GM18505 (cell line): ENCODE results near the gene CEP170B.
"Not testable (repeated sequence)": the region's sequence is repeated elsewhere in the genome, so short reads cannot be mapped to it uniquely, and the experiment has no call there.

Experiments used
- ATAC-seq: cut with Tn5 transposase; IDR thresholded peaks from one replicate; pipeline ENCODE4 v1.9.1; 2021; ENCODE audit not compliant: unreplicated experiment
- POLR2A ChIP-seq: IDR thresholded peaks from 4 replicates; pipeline ENCODE4 v1.6.1; 2011; ENCODE audit warnings: borderline replicate concordance; ENCODE audit not compliant: insufficient read depth, insufficient read length; ENCODE audit errors: extremely low read depth

The CEP170B gene

DNA sequence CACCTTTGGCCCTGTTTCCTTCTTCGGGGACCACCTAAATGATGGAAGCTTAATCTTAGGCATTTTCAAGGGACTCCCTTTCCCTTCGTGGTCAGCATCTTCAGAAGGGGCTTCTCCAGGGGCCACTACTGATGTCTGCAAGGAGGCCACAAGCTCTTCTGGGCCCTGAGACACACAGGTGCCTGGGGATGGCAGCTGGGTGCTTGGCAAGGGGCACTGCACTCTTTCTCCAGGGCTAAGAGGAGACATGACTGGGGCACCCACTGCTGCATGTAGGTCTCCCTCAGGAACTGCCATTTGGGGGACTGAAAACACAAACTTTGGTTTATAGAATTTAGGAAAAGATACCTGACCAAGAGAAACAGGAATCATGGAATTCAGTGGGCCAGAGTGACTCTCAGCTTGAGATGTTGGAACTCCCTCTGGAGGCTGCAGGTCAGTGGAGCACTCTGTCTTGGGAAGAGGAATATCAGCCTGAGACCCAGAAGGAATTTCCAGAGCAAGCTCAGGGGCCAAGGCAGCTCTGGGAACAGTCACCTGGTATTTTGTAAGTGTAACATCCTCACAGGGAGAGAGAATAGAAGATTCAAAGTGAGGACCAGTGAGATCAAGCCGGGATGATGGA lies 75.6 kb downstream of the CEP170B start:
- TF ChIP-seq POLR2A = no peak
- ATAC-seq = no peak

DNA sequence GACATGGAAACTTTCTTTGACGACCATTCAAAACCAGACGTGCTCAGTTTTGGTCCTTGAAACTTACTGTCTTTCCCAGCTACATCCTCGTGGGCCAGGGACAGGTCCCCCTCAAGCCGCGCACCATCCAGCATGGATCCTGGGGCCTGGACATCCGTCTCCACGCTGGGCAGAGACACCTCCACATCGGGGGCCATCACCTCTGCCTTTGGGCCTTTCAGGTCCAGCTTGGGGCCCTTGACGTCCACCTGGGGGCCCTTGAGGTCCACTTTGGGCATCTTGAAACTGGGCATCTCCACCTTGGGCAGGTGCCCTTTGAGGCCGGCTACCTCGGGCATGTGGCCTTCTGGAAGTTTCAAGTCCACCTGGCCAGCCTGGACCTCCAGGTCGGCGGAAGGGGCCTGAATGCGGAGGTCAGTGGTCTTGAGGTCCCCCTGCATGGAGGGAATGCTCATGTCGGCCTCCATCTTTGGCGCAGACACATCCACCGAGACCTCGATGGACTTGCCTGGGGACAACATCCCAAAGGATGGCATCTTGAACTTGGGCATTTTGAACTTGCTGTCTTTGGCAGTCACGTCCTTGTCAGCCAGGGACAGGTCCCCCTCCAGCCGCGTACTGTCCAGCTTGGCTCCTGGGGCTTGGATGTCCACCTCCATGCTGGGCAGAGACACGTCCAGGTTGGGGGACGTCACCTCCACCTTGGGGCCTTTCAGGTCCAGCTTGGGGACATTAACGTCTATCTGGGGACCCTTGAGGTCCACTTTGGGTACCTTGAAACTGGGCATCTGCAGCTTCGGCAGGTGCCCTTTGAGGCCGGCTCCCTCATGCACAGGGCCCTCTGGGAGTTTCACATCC lies 76.7 kb downstream of the CEP170B start:
- no peak for ATAC-seq
- TF ChIP-seq POLR2A = no peak

DNA sequence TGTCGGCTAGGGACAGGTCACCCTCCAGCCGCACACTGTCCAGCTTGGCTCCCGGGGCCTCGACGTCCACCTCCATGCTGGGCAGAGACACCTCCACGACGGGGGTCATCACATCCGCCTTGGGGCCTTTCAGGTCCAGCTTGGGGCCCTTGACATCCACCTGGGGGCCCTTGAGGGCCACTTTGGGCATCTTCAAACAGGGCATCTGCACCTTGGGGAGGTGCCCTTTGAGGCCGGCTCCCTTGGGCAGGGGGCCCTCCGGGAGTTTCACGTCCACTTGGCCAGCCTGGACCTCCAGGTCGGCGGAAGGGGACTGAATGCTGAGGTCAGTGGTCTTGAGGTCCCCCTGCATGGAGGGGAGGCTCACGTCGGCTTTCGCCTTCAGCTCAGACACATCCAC lies 77.5 kb downstream of the CEP170B start:
- ATAC-seq = no peak
- TF ChIP-seq POLR2A = no peak

GRCh38 chr14:104943216-104944015 lies 78.3 kb downstream of the CEP170B start:
- ATAC-seq = not testable (repeated sequence)

DNA sequence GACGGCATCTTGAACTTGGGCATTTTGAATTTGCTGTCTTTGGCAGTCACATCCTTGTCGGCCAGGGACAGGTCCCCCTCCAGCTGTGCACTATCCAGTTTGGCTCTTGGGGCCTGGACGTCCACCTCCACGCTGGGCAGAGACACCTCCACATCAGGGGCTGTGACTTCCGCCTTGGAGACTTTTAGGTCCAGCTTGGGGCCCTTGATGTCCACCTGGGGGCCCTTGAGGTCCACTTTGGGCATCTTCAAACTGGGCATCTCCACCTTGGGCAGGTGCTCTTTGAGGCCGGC lies 78.9 kb downstream of the CEP170B start:
- not testable (repeated sequence) for ATAC-seq

DNA sequence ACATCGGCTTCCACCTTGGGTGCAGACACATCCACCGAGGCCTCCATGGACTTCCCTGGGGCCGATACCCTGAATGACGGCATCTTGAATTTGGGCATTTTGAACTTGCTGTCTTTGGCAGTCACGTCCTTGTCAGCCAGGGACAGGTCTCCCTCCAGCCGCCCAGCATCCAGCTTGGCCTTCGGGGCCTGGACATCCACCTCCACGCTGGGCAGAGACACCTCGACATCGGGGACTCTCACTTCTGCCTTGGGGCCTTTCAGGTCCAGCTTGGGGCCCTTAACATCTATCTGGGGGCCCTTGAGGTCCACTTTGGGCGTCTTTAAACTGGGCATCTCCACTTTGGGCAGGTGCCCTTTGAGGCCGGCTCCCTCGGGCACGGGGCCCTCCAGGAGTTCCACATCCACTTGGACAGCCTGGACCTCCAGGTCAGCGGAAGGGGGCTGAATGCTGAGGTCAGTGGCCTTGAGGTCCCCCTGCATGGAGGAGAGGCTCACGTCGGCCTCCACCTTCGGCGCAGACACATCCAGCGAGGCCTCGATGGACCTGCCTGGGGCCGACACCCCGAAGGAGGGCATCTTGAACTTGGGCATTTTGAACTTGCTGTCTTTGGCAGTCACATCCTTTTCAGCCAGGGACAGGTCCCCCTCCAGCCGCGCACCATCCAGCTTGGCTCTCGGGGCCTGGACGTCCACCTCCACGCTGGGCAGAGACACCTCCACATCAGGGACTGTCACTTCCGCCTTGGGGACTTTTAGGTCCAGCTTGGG lies 79.6 kb downstream of the CEP170B start:
- not testable (repeated sequence) for ATAC-seq

GRCh38 chr14:104945266-104945665 lies 80.2 kb downstream of the CEP170B start:
- not testable (repeated sequence) for ATAC-seq
